Loucy (cell line): ENCODE measurements around the gene ANTXR2.

Experiments used
- CTCF ChIP-seq: fragments of 200-600 bp; sonication (generic); conservative IDR thresholded peaks from 2 replicates; pipeline ENCODE4 v1.5.1; 2014; ENCODE audit warnings: mild to moderate bottlenecking, antibody characterized with exemption, low read length
- EZH2phosphoT487 ChIP-seq: fragments of 200-600 bp; IDR thresholded peaks from 2 replicates; pipeline ENCODE4 v1.6.1; 2018; ENCODE audit warnings: antibody characterized with exemption, mild to moderate bottlenecking, moderate library complexity, borderline replicate concordance

- peak; percentile 23; the same call in 1 of the 2 replicates for TF ChIP-seq CTCF
- no peak for TF ChIP-seq EZH2phosphoT487
These were observed 8.5 kb upstream of the ANTXR2 start for GRCh38 chr4:80081566-80081965.
